Activated T-cell treated with anti-CD3 and anti-CD28 coated beads for 24 hours (primary cell): Measurements from ENCODE around the gene HCN4.

ENCODE experiments used
- DNase-seq: peaks from one replicate; pipeline ENCODE4 v3.0.0-alpha.2; 2020; ENCODE audit warnings: low read depth

Gene HCN4

GRCh38 chr15:73296609-73297353, 72.0 kb downstream of the HCN4 start:
- no peak for DNase-seq

DNA sequence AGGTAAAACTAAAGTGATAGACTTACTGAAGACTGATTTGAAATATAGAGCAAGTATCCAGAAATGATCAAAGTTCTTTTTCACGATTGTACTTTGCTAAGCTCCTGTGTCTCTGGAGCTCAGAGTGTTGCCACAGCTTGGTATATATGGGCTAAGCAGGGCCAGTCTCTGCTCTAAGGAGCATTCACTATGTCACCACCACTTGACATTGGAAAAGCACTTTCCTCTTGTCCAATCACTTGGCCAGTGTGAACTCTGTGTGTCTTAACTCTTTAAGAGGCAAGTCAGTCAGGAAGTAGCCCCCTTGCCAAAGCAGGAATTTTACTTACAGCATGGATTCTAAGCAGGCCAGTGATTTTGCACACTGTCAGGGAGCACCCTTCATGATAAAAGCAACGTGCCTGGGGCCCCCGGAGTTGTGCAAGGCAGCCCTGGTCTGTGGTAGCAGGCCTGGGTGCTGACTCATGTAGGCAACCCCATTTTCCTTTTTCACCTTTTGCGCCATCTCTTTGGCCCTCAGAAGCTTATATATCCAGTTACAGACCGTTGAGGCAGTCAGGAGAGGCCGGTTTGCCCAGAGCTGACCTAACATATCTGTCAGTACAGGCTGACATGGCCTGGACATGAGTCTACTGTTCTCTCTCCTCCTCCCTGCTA, 73.0 kb downstream of the HCN4 start:
- no peak for DNase-seq

- DNase-seq = no peak
Observed at GRCh38 chr15:73293773-73294172, 75.0 kb downstream of the HCN4 start.

- no peak for DNase-seq
Observed at GRCh38 chr15:73291441-73291840, 77.3 kb downstream of the HCN4 start.

DNA sequence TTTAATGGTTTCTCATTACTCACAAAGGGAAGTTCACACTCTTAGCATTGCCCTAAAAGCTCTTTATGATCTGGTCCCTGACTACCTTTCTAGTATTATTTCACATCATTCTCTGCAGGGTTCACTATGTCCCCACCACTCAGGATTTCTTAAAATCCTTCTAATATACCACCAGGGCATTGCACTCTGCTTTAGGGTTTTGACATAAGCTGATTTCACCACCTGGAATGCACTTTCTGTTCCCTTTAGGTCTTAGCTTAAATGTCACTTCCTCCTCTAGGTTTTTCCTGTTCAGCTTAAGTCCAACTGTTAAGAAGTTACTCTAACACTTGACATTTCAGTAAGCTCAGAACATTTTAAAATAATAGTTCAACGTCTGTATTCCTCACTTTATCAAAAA, 81.7 kb downstream of the HCN4 start:
- DNase-seq = no peak

DNA sequence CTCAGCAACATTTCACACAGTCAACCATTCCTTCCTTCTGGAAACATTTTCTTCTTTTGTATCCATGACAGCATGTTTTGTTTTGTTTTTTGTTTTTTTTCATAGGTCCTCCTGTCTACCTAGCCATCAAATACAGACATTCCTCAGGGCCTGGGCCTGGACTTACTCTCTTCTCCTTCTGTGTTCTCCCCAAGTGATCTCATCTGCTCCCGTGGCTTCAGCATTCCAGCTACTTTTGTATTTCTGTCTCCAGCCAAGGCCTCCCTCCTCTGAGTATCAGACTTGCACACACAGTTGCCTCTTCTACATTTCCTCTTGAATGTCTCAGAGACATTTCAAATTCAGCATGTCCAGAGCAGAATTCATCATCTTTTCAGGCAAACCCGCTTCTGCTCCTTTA, 82.4 kb downstream of the HCN4 start:
- DNase-seq = no peak

- DNase-seq = no peak
Observed at GRCh38 chr15:73284090-73284716, 84.6 kb downstream of the HCN4 start.

DNA sequence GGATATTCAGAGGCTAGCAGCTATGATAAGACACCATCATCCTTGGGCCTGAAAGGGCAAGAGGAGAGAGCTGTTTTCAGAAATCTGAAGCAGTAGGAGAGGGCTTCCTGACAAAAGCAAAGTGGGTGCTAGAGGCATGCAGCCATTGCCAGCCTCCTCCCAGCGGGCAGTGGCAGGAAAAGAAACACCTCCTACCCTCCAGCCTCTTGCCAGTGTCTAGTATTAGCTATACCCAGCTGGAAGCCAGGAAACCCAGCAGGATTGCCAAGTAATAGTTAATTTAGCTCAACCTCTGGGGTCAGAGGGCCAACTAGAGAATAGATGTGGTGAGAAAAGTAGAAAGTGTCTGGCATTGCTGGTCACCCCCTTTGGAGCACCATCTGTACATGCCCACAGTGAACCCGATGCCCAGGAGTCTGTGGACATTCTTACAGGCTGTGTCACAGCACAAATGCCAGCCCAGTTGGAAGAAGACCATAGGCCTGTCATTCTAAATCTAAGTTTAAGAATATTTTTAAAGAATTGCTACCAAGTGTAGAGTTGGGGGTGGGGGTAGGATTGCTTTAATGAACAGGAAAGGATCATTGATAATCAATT, 85.3 kb downstream of the HCN4 start:
- no peak for DNase-seq

DNA sequence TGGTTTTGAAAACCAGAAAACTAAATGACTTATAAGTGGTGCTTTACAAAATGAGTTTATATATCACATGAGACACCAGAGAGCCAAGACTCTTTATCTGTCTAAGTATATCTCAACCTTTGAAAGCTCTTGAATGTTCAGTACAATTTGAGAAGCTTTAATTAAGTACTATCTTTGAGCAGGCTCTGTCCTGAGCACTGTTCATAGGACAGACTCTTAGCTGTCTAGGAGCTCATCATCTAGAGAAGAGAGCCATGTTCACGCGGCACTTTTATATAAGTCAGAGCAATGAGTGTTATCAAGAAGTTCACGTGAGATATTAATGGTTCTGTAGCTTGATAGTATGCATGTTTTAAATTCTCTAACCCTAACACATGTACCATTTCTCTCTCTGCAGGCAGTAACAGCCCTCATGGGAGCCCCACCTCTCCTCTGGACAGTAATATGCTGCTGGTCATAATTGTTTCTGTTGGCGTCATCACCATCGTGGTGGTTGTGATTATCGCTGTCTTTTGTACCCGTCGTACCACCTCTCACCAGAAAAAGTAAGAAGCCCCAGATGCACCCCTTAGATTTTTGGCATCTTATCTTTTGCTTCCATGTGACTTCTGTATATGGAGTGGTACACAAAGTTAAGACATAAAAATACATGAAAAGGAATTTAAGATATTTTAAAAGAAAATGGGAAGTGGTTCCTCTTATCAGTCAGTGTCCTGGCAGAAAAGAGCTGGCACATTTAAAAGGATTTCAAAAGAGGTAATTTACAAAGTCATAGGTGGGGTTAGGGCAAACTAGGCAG, 86.0 kb downstream of the HCN4 start:
- no peak for DNase-seq

GRCh38 chr15:73275862-73276261, 92.9 kb downstream of the HCN4 start:
- DNase-seq = no peak

- DNase-seq = peak; percentile 34
Observed at GRCh38 chr15:73273181-73274002, 95.4 kb downstream of the HCN4 start.

- no peak for DNase-seq
Observed at GRCh38 chr15:73270366-73271097, 98.2 kb downstream of the HCN4 start.
